ENCODE data around the gene SNX18. TPM values are rescaled to one million over a fixed set of nuclear protein-coding genes. Genes with fewer than 3 reads are reported as not detected.

The SNX18 gene
- total RNA-seq, 1 experiment from 2014 or later, result 28.0 TPM

DNA sequence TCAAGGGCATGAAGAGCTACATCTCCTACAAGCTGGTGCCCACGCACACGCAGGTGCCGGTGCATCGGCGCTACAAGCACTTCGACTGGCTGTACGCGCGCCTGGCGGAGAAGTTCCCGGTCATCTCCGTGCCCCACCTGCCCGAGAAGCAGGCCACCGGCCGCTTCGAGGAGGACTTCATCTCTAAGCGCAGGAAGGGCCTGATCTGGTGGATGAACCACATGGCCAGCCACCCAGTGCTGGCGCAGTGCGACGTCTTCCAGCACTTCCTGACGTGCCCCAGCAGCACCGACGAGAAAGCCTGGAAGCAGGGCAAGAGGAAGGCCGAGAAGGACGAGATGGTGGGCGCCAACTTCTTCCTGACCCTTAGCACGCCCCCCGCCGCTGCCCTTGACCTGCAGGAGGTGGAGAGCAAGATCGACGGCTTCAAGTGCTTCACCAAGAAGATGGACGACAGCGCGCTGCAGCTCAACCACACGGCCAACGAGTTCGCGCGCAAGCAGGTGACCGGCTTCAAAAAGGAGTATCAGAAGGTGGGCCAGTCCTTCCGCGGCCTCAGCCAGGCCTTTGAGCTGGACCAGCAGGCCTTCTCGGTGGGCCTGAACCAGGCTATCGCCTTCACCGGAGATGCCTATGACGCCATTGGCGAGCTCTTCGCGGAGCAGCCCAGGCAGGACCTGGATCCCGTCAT is 1.4 kb downstream of the SNX18 start:
- H3K4me1 ChIP-seq, result peaks cover 25% of the 10 kb centered on the region
- Mint-ChIP-seq H3K27ac (ENCODE audit: unreplicated experiment) (no peak overlapping the region), H3K4me3 (ENCODE audit: unreplicated experiment) (peak overlapping the region; percentile 68), H3K36me3 (ENCODE audit: insufficient read depth, unreplicated experiment) (peaks cover 4% of the 10 kb centered on the region), H3K4me1 (ENCODE audit: low read depth, unreplicated experiment) (no peaks in the 10 kb centered on the region), H3K9me3 (ENCODE audit: unreplicated experiment) (no peaks in the 10 kb centered on the region), H3K27me3 (ENCODE audit: insufficient read depth, unreplicated experiment) (no peaks in the 10 kb centered on the region)
- ChIA-PET CTCF (interaction anchor here (0.6 to 4.2 kb wide), 3 partner anchors 173 to 348 kb away, joined by 3 to 48 read pairs (median 3); no protein-coding TSS in a partner anchor), POLR2A (interaction anchor here (1.0 kb wide), 1 partner anchor 209 kb away, joined by 5 read pairs; the partner anchor contains the start of gene ARL15)
- TF ChIP-seq, protein P1, sequence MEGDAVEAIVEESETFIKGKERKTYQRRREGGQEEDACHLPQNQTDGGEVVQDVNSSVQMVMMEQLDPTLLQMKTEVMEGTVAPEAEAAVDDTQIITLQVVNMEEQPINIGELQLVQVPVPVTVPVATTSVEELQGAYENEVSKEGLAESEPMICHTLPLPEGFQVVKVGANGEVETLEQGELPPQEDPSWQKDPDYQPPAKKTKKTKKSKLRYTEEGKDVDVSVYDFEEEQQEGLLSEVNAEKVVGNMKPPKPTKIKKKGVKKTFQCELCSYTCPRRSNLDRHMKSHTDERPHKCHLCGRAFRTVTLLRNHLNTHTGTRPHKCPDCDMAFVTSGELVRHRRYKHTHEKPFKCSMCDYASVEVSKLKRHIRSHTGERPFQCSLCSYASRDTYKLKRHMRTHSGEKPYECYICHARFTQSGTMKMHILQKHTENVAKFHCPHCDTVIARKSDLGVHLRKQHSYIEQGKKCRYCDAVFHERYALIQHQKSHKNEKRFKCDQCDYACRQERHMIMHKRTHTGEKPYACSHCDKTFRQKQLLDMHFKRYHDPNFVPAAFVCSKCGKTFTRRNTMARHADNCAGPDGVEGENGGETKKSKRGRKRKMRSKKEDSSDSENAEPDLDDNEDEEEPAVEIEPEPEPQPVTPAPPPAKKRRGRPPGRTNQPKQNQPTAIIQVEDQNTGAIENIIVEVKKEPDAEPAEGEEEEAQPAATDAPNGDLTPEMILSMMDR (IDR thresholded peaks at IDR 0.05; ENCODE audit: insufficient read depth in 1 of 2, low read depth in 1 of 2, low read length in 1 of 2, severe bottlenecking in 1 of 2, unreplicated experiment in 1 of 2), result no peak
- intact Hi-C loops (cut with micrococcal nuclease; ENCODE audit: unreplicated experiment), result loop anchor here (10.0 kb wide), 3 partner anchors 106 to 636 kb away; no protein-coding TSS in a partner anchor
- H3K4me3 ChIP-seq (ENCODE audit: low read depth, low read length), result peak overlapping the region; percentile 95
- no peaks in the 10 kb centered on the region for H3K36me3 ChIP-seq (ENCODE audit: control insufficient read depth, insufficient read depth, low read length)
- H3K27me3 ChIP-seq (replicated peaks; ENCODE audit: control insufficient read depth, insufficient read depth, low read length), result no peaks in the 10 kb centered on the region
- DNase-seq, result no peak
- H3K9me3 ChIP-seq, result no peaks in the 10 kb centered on the region
- no TSS peak for BruUV-seq (replicated peaks)

DNA sequence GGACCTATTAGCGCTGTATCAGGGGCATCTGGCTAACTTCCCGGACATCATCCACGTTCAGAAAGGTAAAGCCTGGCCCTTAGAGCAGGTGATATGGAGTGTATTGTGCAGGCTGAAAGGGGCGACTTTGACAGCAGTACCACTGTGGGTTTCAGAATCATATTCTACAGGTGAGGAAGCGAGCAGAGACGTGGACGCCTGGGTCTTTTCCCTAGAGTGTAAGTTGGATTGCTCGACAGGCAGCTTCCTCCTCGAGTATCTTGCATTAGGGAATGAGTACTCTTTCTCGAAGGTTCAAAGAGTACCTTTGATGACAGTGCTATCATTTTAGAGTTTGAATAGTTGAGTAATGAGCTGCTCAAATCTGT is 1.9 kb downstream of the SNX18 start:
- Mint-ChIP-seq H3K27me3 (ENCODE audit: insufficient read depth, unreplicated experiment) (no peaks in the 10 kb centered on the region), H3K4me1 (ENCODE audit: low read depth, unreplicated experiment) (no peaks in the 10 kb centered on the region), H3K36me3 (ENCODE audit: insufficient read depth, unreplicated experiment) (peaks cover 8% of the 10 kb centered on the region), H3K4me3 (ENCODE audit: unreplicated experiment) (peak overlapping the region; percentile 68), H3K9me3 (ENCODE audit: unreplicated experiment) (no peaks in the 10 kb centered on the region), H3K27ac (ENCODE audit: unreplicated experiment) (peak overlapping the region; percentile 7)
- H3K9me3 ChIP-seq, result no peaks in the 10 kb centered on the region
- intact Hi-C loops (cut with micrococcal nuclease; ENCODE audit: unreplicated experiment), result loop anchor here (10.0 kb wide), 3 partner anchors 105 to 635 kb away; no protein-coding TSS in a partner anchor
- BruUV-seq (replicated peaks), result no TSS peak
- no peak for DNase-seq
- POLR2A ChIA-PET, result interaction anchor here (1.0 kb wide), 1 partner anchor 209 kb away, joined by 5 read pairs; the partner anchor contains the start of gene ARL15
- TF ChIP-seq, protein P1 (IDR thresholded peaks at IDR 0.05; ENCODE audit: insufficient read depth in 1 of 2, low read depth in 1 of 2, low read length in 1 of 2, severe bottlenecking in 1 of 2, unreplicated experiment in 1 of 2), result no peak
- H3K4me1 ChIP-seq, result peaks cover 25% of the 10 kb centered on the region
- CTCF ChIA-PET, result interaction anchor here (0.6 to 4.2 kb wide), 3 partner anchors 174 to 359 kb away, joined by 3 to 48 read pairs (median 3); no protein-coding TSS in a partner anchor
- no peaks in the 10 kb centered on the region for H3K27me3 ChIP-seq (replicated peaks; ENCODE audit: control insufficient read depth, insufficient read depth, low read length)
- H3K36me3 ChIP-seq (ENCODE audit: control insufficient read depth, insufficient read depth, low read length), result no peaks in the 10 kb centered on the region
- no peak overlapping the region; the same call in 1 of the 2 replicates for H3K4me3 ChIP-seq (ENCODE audit: low read depth, low read length)

DNA sequence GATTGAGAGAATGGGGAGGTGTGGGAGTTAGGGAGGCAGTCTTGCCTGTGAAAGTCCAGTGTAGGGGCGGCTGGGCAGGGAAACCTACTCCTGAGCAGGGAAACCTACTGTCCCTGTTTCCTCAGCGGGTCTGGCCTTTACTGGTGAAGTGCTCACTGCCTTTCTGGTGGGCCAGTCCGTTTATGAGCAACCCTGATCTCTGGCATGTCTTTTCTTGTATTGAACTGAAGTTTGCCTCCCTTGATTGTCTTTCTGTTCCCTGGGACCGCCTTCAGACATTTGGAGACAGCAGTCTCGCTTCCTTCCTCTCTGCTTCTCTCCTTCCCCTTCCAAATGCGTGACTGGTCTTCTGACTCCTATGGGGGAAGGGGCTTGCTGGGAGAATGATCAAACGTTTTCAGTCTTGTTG is 2.9 kb downstream of the SNX18 start:
- peak overlapping the region; percentile 68 for H3K4me3 Mint-ChIP-seq (ENCODE audit: unreplicated experiment)
- peaks cover 8% of the 10 kb centered on the region for H3K36me3 Mint-ChIP-seq (ENCODE audit: insufficient read depth, unreplicated experiment)
- H3K4me1 Mint-ChIP-seq (ENCODE audit: low read depth, unreplicated experiment), result no peaks in the 10 kb centered on the region
- H3K9me3 Mint-ChIP-seq (ENCODE audit: unreplicated experiment), result no peaks in the 10 kb centered on the region
- no peaks in the 10 kb centered on the region for H3K36me3 ChIP-seq (ENCODE audit: control insufficient read depth, insufficient read depth, low read length)
- ChIA-PET CTCF (interaction anchor here (1.1 to 4.2 kb wide), 2 partner anchors 346 to 358 kb away, joined by 3 to 48 read pairs; no protein-coding TSS in a partner anchor), POLR2A (no interaction called here)
- TF ChIP-seq, protein P1 (IDR thresholded peaks at IDR 0.05; ENCODE audit: insufficient read depth in 1 of 2, low read depth in 1 of 2, low read length in 1 of 2, severe bottlenecking in 1 of 2, unreplicated experiment in 1 of 2), result no peak
- peak overlapping the region; percentile 7 for H3K27ac Mint-ChIP-seq (ENCODE audit: unreplicated experiment)
- H3K9me3 ChIP-seq, result no peaks in the 10 kb centered on the region
- no peak for DNase-seq
- H3K4me1 ChIP-seq, result peaks cover 25% of the 10 kb centered on the region
- no peaks in the 10 kb centered on the region for H3K27me3 ChIP-seq (replicated peaks; ENCODE audit: control insufficient read depth, insufficient read depth, low read length)
- intact Hi-C loops (cut with micrococcal nuclease; ENCODE audit: unreplicated experiment), result no loop called here
- BruUV-seq (replicated peaks), result no TSS peak
- H3K27me3 Mint-ChIP-seq (ENCODE audit: insufficient read depth, unreplicated experiment), result no peaks in the 10 kb centered on the region
- peak overlapping the region; percentile 25 for H3K4me3 ChIP-seq (ENCODE audit: low read depth, low read length)
